H9 (cell line): ENCODE measurements around the gene RGS5. TPM values are rescaled to one million over a fixed set of nuclear protein-coding genes. Genes with fewer than 3 reads are reported as not detected.

Experiments
- DNase-seq: peaks from one replicate; pipeline ENCODE4 v3.0.0-alpha.2; 2017
- H2AFZ ChIP-seq: one replicate; pipeline ENCODE4 v1.6.1; 2013; ENCODE audit warnings: mild to moderate bottlenecking, low read length, control low read depth, moderate library complexity
- H2AK5ac ChIP-seq: 2 replicates; pipeline ENCODE4 v1.6.1; 2013; ENCODE audit warnings: low read length, control low read depth, mixed read lengths; ENCODE audit not compliant: insufficient read length
- H2BK120ac ChIP-seq: one replicate; pipeline ENCODE4 v1.6.1; 2013; ENCODE audit warnings: low read depth, mild to moderate bottlenecking, low read length, control low read depth, inconsistent platforms; ENCODE audit not compliant: poor library complexity, severe bottlenecking
- H2BK12ac ChIP-seq: 2 replicates; pipeline ENCODE4 v1.6.1; 2013; ENCODE audit warnings: low read length, control low read depth, mixed read lengths, low read depth; ENCODE audit not compliant: insufficient read length
- H2BK15ac ChIP-seq: 2 replicates; pipeline ENCODE4 v1.6.1; 2013; ENCODE audit warnings: low read depth, low read length, control low read depth
- H2BK20ac ChIP-seq: one replicate; pipeline ENCODE4 v1.6.1; 2013; ENCODE audit warnings: low read depth, mild to moderate bottlenecking, low read length, control low read depth, inconsistent platforms; ENCODE audit not compliant: poor library complexity, severe bottlenecking
- H2BK5ac ChIP-seq: 2 replicates; pipeline ENCODE4 v1.6.1; 2013; ENCODE audit warnings: low read length, control low read depth, mixed read lengths; ENCODE audit not compliant: insufficient read length
- H3K14ac ChIP-seq: 2 replicates; pipeline ENCODE4 v1.6.1; 2013; ENCODE audit warnings: low read length, control low read depth; ENCODE audit not compliant: insufficient read depth
- H3K18ac ChIP-seq: 2 replicates; pipeline ENCODE4 v1.6.1; 2013; ENCODE audit warnings: low read depth, mild to moderate bottlenecking, mixed read lengths, low read length, control low read depth; ENCODE audit not compliant: insufficient read length
- H3K23ac ChIP-seq: 2 replicates; pipeline ENCODE4 v1.6.1; 2013; ENCODE audit warnings: low read length, control low read depth, mixed read lengths, low read depth; ENCODE audit not compliant: insufficient read length
- H3K23me2 ChIP-seq: 2 replicates; pipeline ENCODE4 v1.6.1; 2013; ENCODE audit warnings: low read depth, mild to moderate bottlenecking, mixed read lengths, low read length, control low read depth; ENCODE audit not compliant: insufficient read length, poor library complexity, severe bottlenecking
- H3K27ac ChIP-seq: 2 replicates; pipeline ENCODE4 v1.5.1; 2013; ENCODE audit warnings: low read length, control low read depth, mixed read lengths, low read depth; ENCODE audit not compliant: insufficient read length
- H3K27me3 ChIP-seq: 2 replicates; pipeline ENCODE4 v1.6.1; 2013; ENCODE audit warnings: low read length, control low read depth, inconsistent platforms; ENCODE audit not compliant: insufficient read depth
- H3K4ac ChIP-seq: 2 replicates; pipeline ENCODE4 v1.6.1; 2013; ENCODE audit warnings: low read depth, mild to moderate bottlenecking, control low read depth, inconsistent platforms, low read length, moderate library complexity
- H3K4me1 ChIP-seq: 2 replicates; pipeline ENCODE4 v1.6.1; 2013; ENCODE audit warnings: low read length, control low read depth, inconsistent platforms; ENCODE audit not compliant: insufficient read depth
- H3K4me2 ChIP-seq: 2 replicates; pipeline ENCODE4 v1.6.1; 2013; ENCODE audit warnings: low read length, control low read depth, mixed read lengths; ENCODE audit not compliant: insufficient read length, insufficient read depth
- H3K56ac ChIP-seq: 2 replicates; pipeline ENCODE4 v1.6.1; 2013; ENCODE audit warnings: low read depth, mild to moderate bottlenecking, mixed read lengths, low read length, control low read depth; ENCODE audit not compliant: insufficient read length
- H3K79me1 ChIP-seq: 2 replicates; pipeline ENCODE4 v1.6.1; 2013; ENCODE audit warnings: low read depth, mild to moderate bottlenecking, moderate library complexity, low read length, control low read depth, inconsistent platforms; ENCODE audit not compliant: insufficient read depth, poor library complexity, severe bottlenecking
- H3K79me2 ChIP-seq: 2 replicates; pipeline ENCODE4 v1.6.1; 2013; ENCODE audit warnings: low read length, control low read depth, inconsistent platforms; ENCODE audit not compliant: insufficient read depth
- H3K9ac ChIP-seq: 2 replicates; pipeline ENCODE4 v1.6.1; 2013; ENCODE audit warnings: low read length, control low read depth, mixed read lengths; ENCODE audit not compliant: insufficient read length; ENCODE audit errors: extremely low read depth
- H3K9me3 ChIP-seq: one replicate; pipeline ENCODE4 v1.6.1; 2013; ENCODE audit warnings: low read depth, low read length, inconsistent platforms; ENCODE audit not compliant: control insufficient read depth
- H3T11ph ChIP-seq: one replicate; pipeline ENCODE4 v1.6.1; 2013; ENCODE audit warnings: mild to moderate bottlenecking, low read length, control low read depth, inconsistent platforms
- H4K20me1 ChIP-seq: one replicate; pipeline ENCODE4 v1.6.1; 2013; ENCODE audit not compliant: control insufficient read depth, insufficient read length, insufficient read depth
- H4K5ac ChIP-seq: 2 replicates; pipeline ENCODE4 v1.6.1; 2013; ENCODE audit warnings: low read depth, mild to moderate bottlenecking, mixed read lengths, low read length, control low read depth; ENCODE audit not compliant: insufficient read length
- H4K8ac ChIP-seq: replicated peaks from 2 replicates; pipeline ENCODE4 v1.6.1; 2013; ENCODE audit warnings: low read length, control low read depth, mixed read lengths, low read depth; ENCODE audit not compliant: insufficient read length
- H4K91ac ChIP-seq: 2 replicates; pipeline ENCODE4 v1.6.1; 2013; ENCODE audit warnings: low read depth, mild to moderate bottlenecking, moderate library complexity, mixed read lengths, low read length, control low read depth; ENCODE audit not compliant: insufficient read length
- H3K27ac Mint-ChIP-seq, 3 experiments: 2 replicates in 2 of 3; 3 replicates in 1 of 3; pipeline ENCODE4 v1.8.0; 2020 to 2021; ENCODE audit warnings: mixed read lengths in 3 of 3, mild to moderate bottlenecking in 1 of 3, moderate library complexity in 1 of 3
- H3K27me3 Mint-ChIP-seq: 2 replicates; pipeline ENCODE4 v1.8.0; 2021; ENCODE audit warnings: low read depth, mild to moderate bottlenecking, moderate library complexity, mixed read lengths
- H3K36me3 Mint-ChIP-seq, 3 experiments: 2 replicates in 2 of 3; 3 replicates in 1 of 3; pipeline ENCODE4 v1.8.0; 2020 to 2021; ENCODE audit warnings: low read depth in 3 of 3, mixed read lengths in 3 of 3; ENCODE audit not compliant: insufficient read depth in 1 of 3
- H3K4me1 Mint-ChIP-seq, 2 experiments: 2 replicates each; pipeline ENCODE4 v1.8.0; 2020; ENCODE audit warnings: mixed read lengths in 2 of 2
- H3K4me3 Mint-ChIP-seq, 2 experiments: 2 replicates in 1 of 2; 3 replicates in 1 of 2; pipeline ENCODE4 v1.8.0; 2020 to 2021; ENCODE audit warnings: mild to moderate bottlenecking in 2 of 2, mixed read lengths in 2 of 2, moderate library complexity in 1 of 2
- H3K9me3 Mint-ChIP-seq, 2 experiments: 2 replicates in 1 of 2; 3 replicates in 1 of 2; pipeline ENCODE4 v1.8.0; 2020; ENCODE audit warnings: mild to moderate bottlenecking in 2 of 2, mixed read lengths in 2 of 2, moderate library complexity in 1 of 2
- CTCF ChIP-seq: fragments of 200-600 bp; sonication (generic); conservative IDR thresholded peaks from 3 replicates; pipeline ENCODE4 v1.8.0; 2021; ENCODE audit warnings: antibody characterized with exemption, mild to moderate bottlenecking
- WGBS: extraction: QIAGEN DNeasy Blood & Tissue Kit; methylation state at CpG from one replicate; pipeline ENCODE4 v1.1.7; 2013; ENCODE audit warnings: missing lambda C conversion rate, low lambda C conversion rate, mixed read lengths; ENCODE audit not compliant: insufficient read length; ENCODE audit errors: extremely low coverage; 5-methylcytosine and 5-hydroxymethylcytosine counted together
- total RNA-seq: library from RNA; stranded (reverse); gene quantifications from 2 replicates; pipeline ENCODE4 v1.2.1, GENCODE V29; 2021

The RGS5 gene
- total RNA-seq, 1 experiment from 2014 or later = 30.1 TPM

DNA sequence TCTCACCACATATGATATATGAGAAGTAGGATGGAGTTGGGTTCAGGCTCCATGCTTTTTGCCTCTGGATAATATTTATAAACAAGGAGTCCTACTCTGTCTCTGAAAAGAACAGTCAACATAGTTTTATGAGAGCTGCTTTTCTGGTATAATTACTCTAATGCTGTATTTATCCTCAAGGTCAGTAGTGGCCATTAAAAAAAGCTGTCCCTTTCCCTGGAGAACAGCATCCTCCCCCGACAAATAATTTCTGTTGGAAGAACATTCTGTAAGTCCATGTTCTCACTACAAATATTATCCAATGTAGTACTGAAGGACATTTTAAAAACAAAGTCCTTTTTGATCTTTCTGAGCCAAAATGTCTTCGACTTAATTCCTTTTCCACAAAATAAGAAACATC, 9.0 kb upstream of the RGS5 start:
- Histone ChIP-seq H2AK5ac (no peak overlapping the region), H3K4me2 (no peak overlapping the region), H3K27me3 (no peaks in the 10 kb centered on the region), H2BK5ac (no peak overlapping the region), H3K79me1 (no peaks in the 10 kb centered on the region), H2AFZ (no peak overlapping the region), H4K20me1 (no peaks in the 10 kb centered on the region), H2BK20ac (no peak overlapping the region), H4K5ac (no peak overlapping the region), H3K14ac (no peak overlapping the region), H4K8ac (no peak overlapping the region), H3K18ac (no peak overlapping the region), H3K23ac (no peak overlapping the region), H3K23me2 (no peaks in the 10 kb centered on the region), H2BK12ac (no peak overlapping the region), H3K27ac (no peak overlapping the region), H3K79me2 (no peaks in the 10 kb centered on the region), H3K4ac (no peak overlapping the region), H3K56ac (no peak overlapping the region), H2BK15ac (no peak overlapping the region), H3K9me3 (no peaks in the 10 kb centered on the region), H3K9ac (no peak overlapping the region), H2BK120ac (no peak overlapping the region), H4K91ac (no peak overlapping the region), H3T11ph (no peak overlapping the region), H3K4me1 (no peaks in the 10 kb centered on the region)
- peaks cover 6 to 7% of the 10 kb centered on the region in 2 experiments for H3K4me1 Mint-ChIP-seq
- no peak for TF ChIP-seq CTCF
- H3K4me3 Mint-ChIP-seq = no peak overlapping the region
- H3K9me3 Mint-ChIP-seq = no peaks in the 10 kb centered on the region
- H3K27me3 Mint-ChIP-seq = no peaks in the 10 kb centered on the region
- H3K36me3 Mint-ChIP-seq = no peaks in the 10 kb centered on the region
- no peak overlapping the region for H3K27ac Mint-ChIP-seq
- no peak for DNase-seq
- WGBS = no CpG with 5 or more reads among the region's 2 CpGs
